Transverse colon (tissue), 4 donors: Measurements from ENCODE around the gene ADCY1. TPM values are rescaled to one million over a fixed set of nuclear protein-coding genes. Genes with fewer than 3 reads are reported as not detected.

Source experiments
- DNase-seq: peaks from one replicate; pipeline ENCODE4 v3.0.0-alpha.2; 2019
- H3K27ac ChIP-seq, 4 donors: fragments of 200-600 bp; sonication (generic); 2 replicates each; pipeline ENCODE4 v1.5.1; 2016 to 2018; ENCODE audit warnings: inconsistent platforms in 4 of 4
- H3K27me3 ChIP-seq: fragments of 200-600 bp; sonication (generic); 2 replicates; pipeline ENCODE4 v1.5.1; 2017; ENCODE audit warnings: inconsistent platforms
- H3K36me3 ChIP-seq, 4 donors: fragments of 200-600 bp; sonication (generic); 2 replicates each; pipeline ENCODE4 v1.5.1; 2017 to 2019; ENCODE audit warnings: inconsistent platforms in 4 of 4
- H3K4me1 ChIP-seq, 4 donors: fragments of 200-600 bp; sonication (generic); 2 replicates each; pipeline ENCODE4 v1.5.1; 2017 to 2020; ENCODE audit warnings: inconsistent platforms in 4 of 4
- H3K4me3 ChIP-seq, 4 donors: fragments of 200-600 bp; sonication (generic); 1 replicate in 1 of 4; 2 replicates in 3 of 4; pipeline versions ENCODE4 v1.5.1 to v1.6.1; 2017 to 2019; ENCODE audit warnings: inconsistent platforms in 4 of 4
- H3K9me3 ChIP-seq, 2 donors: fragments of 200-600 bp; sonication (generic); 2 replicates each; pipeline ENCODE4 v1.5.1; 2017 to 2019; ENCODE audit warnings: inconsistent platforms in 2 of 2
- CTCF ChIP-seq, 5 experiments: fragments of 200-600 bp in 3 of 5; fragments of 450-650 bp in 2 of 5; sonication (generic) in 3 of 5; IDR thresholded peaks; 1 replicate in 2 of 5; 2 replicates in 3 of 5; pipeline ENCODE4 v1.5.1; 2016 to 2017; ENCODE audit warnings: antibody characterized with exemption in 5 of 5, inconsistent platforms in 3 of 5, mild to moderate bottlenecking in 2 of 5, moderate library complexity in 1 of 5
- EP300 ChIP-seq: sonication (generic); formaldehyde crosslinking; IDR thresholded peaks from one replicate; pipeline ENCODE4 v1.6.1; 2017; ENCODE audit warnings: antibody characterized with exemption, low read depth
- POLR2A ChIP-seq: fragments of 450-650 bp; IDR thresholded peaks from one replicate; pipeline ENCODE4 v1.6.1; 2016; ENCODE audit warnings: antibody characterized with exemption, mild to moderate bottlenecking, moderate library complexity
- POLR2AphosphoS5 ChIP-seq, 3 donors: sonication (generic); formaldehyde crosslinking; IDR thresholded peaks; one replicate each; pipeline ENCODE4 v1.6.1; 2016; ENCODE audit warnings: antibody characterized with exemption in 3 of 3
- WGBS, 2 donors: methylation state at CpG; one replicate each; pipeline ENCODE4 v1.1.5; 2018; ENCODE audit warnings: low coverage in 1 of 2; 5-methylcytosine and 5-hydroxymethylcytosine counted together
- in situ Hi-C, 4 donors: fragments of 200-750 bp; cut with MboI; loops; one replicate each; pipeline versions ENCODE4 v1.15.0 to v1.15.1; 2017; ENCODE audit warnings: low sequenced_read_pairs in 3 of 4, low pct_ligation_motif_present in 1 of 4, low pct_unique_long_range_greater_than_20kb in 1 of 4
- intact Hi-C: fragments of 100-400 bp; cut with DNase I; formaldehyde crosslinking; loops from one replicate; pipeline ENCODE4 v1.15.1; 2023; ENCODE audit warnings: low total_unique reads
- total RNA-seq, 4 donors: library from RNA; depleted of rRNA; stranded (reverse); fragments of >200 nt; gene quantifications; one replicate each; pipeline ENCODE4 v1.1.0, GENCODE V29; 2016

ADCY1 gene
- total RNA-seq, 4 donors from 2014 or later: 0.16 to 0.41 TPM; not detected in 2

GRCh38 chr7:45582868-45583277 lies 8.7 kb downstream of the ADCY1 start:
- no peaks in the 10 kb centered on the region for H3K4me1 ChIP-seq
- DNase-seq: no peak
- no peaks in the 10 kb centered on the region for H3K9me3 ChIP-seq
- 68% methylated on average over 9 of the region's 9 CpGs; no CpG with 5 or more reads in 1 of the 2 donors for WGBS, 2 donors
- TF ChIP-seq POLR2A: no peak
- no peak for TF ChIP-seq CTCF (IDR thresholded peaks at IDR 0.05)
- no peak for TF ChIP-seq POLR2AphosphoS5 (IDR thresholded peaks at IDR 0.05)
- no peak for TF ChIP-seq EP300
- in situ Hi-C loops: no loop called here
- H3K27ac ChIP-seq: no peak overlapping the region
- H3K36me3 ChIP-seq: no peaks in the 10 kb centered on the region
- H3K27me3 ChIP-seq: peaks cover 5% of the 10 kb centered on the region
- H3K4me3 ChIP-seq: no peak overlapping the region
- intact Hi-C loops: no loop called here

GRCh38 chr7:45583296-45583695 lies 9.1 kb downstream of the ADCY1 start:
- 86 to 93% methylated on average over 2 of the region's 2 CpGs for WGBS, 2 donors
- in situ Hi-C loops (no loop called here), intact Hi-C loops (no loop called here)
- Histone ChIP-seq H3K36me3 (no peaks in the 10 kb centered on the region), H3K4me3 (no peak overlapping the region), H3K9me3 (no peaks in the 10 kb centered on the region), H3K27ac (no peak overlapping the region), H3K4me1 (no peaks in the 10 kb centered on the region), H3K27me3 (peaks cover 5% of the 10 kb centered on the region)
- TF ChIP-seq EP300: no peak
- TF ChIP-seq POLR2AphosphoS5 (IDR thresholded peaks at IDR 0.05): no peak
- DNase-seq: no peak

GRCh38 chr7:45584261-45585210 lies 10.4 kb downstream of the ADCY1 start:
- no peaks in the 10 kb centered on the region for H3K27me3 ChIP-seq
- H3K27ac ChIP-seq: no peak overlapping the region
- H3K4me1 ChIP-seq: no peaks in the 10 kb centered on the region
- DNase-seq: no peak
- H3K9me3 ChIP-seq: no peaks in the 10 kb centered on the region
- in situ Hi-C loops (no loop called here), intact Hi-C loops (no loop called here)
- no peaks in the 10 kb centered on the region for H3K36me3 ChIP-seq
- no peak overlapping the region for H3K4me3 ChIP-seq
- WGBS, 2 donors: 94% methylated on average over 16 of the region's 16 CpGs; no CpG with 5 or more reads in 1 of the 2 donors
- no peak for TF ChIP-seq POLR2AphosphoS5 (IDR thresholded peaks at IDR 0.05)
- no peak for TF ChIP-seq EP300
- TF ChIP-seq CTCF (IDR thresholded peaks at IDR 0.05): no peak
- no peak for TF ChIP-seq POLR2A

- Histone ChIP-seq H3K4me1 (no peaks in the 10 kb centered on the region), H3K9me3 (no peaks in the 10 kb centered on the region), H3K27me3 (no peaks in the 10 kb centered on the region), H3K27ac (no peak overlapping the region), H3K36me3 (no peaks in the 10 kb centered on the region), H3K4me3 (no peak overlapping the region)
- in situ Hi-C loops: no loop called here
- 82 to 83% methylated on average over 2 to 5 of the region's 5 CpGs for WGBS, 2 donors
- TF ChIP-seq EP300: no peak
- TF ChIP-seq POLR2A: no peak
- no peak for TF ChIP-seq CTCF (IDR thresholded peaks at IDR 0.05)
- no peak for TF ChIP-seq POLR2AphosphoS5 (IDR thresholded peaks at IDR 0.05)
- DNase-seq: no peak
- intact Hi-C loops: no loop called here
Measured at GRCh38 chr7:45585628-45586027, 11.5 kb downstream of the ADCY1 start.
